Peyer's patch (tissue), 4 donors: Measurements from ENCODE around the gene CCDC149. TPM values are rescaled to one million over a fixed set of nuclear protein-coding genes. Genes with fewer than 3 reads are reported as not detected.

Experiments
- DNase-seq, 3 donors: peaks; one replicate each; pipeline ENCODE4 v3.0.0-alpha.2; 2017 to 2019
- H3K27ac ChIP-seq, 4 donors: fragments of 200-600 bp; sonication (generic); one replicate each; pipeline ENCODE4 v1.5.1; 2016 to 2019
- H3K27me3 ChIP-seq, 2 donors: fragments of 200-600 bp; sonication (generic); one replicate each; pipeline ENCODE4 v1.5.1; 2019
- H3K36me3 ChIP-seq, 3 donors: fragments of 200-600 bp; sonication (generic); one replicate each; pipeline ENCODE4 v1.5.1; 2016 to 2019
- H3K4me1 ChIP-seq, 4 donors: fragments of 200-600 bp; sonication (generic); one replicate each; pipeline ENCODE4 v1.5.1; 2016 to 2019
- H3K4me3 ChIP-seq, 4 donors: fragments of 200-600 bp; sonication (generic); 1 replicate in 3 of 4; 2 replicates in 1 of 4; pipeline ENCODE4 v1.5.1; 2016 to 2019; ENCODE audit warnings: mild to moderate bottlenecking in 1 of 4
- H3K9me3 ChIP-seq, 4 donors: fragments of 200-600 bp; sonication (generic); one replicate each; pipeline ENCODE4 v1.5.1; 2016 to 2019; ENCODE audit warnings: mild to moderate bottlenecking in 1 of 4
- CTCF ChIP-seq, 6 experiments: fragments of 450-650 bp in 4 of 6; fragments of 200-600 bp in 2 of 6; sonication (generic) in 1 of 6; IDR thresholded peaks; one replicate each; pipeline ENCODE4 v1.5.1; 2017 to 2019; ENCODE audit warnings: antibody characterized with exemption in 6 of 6, mild to moderate bottlenecking in 3 of 6, moderate library complexity in 1 of 6
- POLR2A ChIP-seq, 2 donors: fragments of 450-650 bp; IDR thresholded peaks; one replicate each; pipeline ENCODE4 v1.5.1; 2017; ENCODE audit warnings: antibody characterized with exemption in 2 of 2, mild to moderate bottlenecking in 2 of 2, moderate library complexity in 2 of 2
- total RNA-seq, 4 donors: library from RNA; depleted of rRNA; stranded (reverse); fragments of >200 nt; gene quantifications; one replicate each; pipeline ENCODE4 v1.1.0, GENCODE V29; 2016

CCDC149 gene
- total RNA-seq, 4 donors from 2014 or later = 4.2 to 32.2 (median 6.4) TPM

DNA sequence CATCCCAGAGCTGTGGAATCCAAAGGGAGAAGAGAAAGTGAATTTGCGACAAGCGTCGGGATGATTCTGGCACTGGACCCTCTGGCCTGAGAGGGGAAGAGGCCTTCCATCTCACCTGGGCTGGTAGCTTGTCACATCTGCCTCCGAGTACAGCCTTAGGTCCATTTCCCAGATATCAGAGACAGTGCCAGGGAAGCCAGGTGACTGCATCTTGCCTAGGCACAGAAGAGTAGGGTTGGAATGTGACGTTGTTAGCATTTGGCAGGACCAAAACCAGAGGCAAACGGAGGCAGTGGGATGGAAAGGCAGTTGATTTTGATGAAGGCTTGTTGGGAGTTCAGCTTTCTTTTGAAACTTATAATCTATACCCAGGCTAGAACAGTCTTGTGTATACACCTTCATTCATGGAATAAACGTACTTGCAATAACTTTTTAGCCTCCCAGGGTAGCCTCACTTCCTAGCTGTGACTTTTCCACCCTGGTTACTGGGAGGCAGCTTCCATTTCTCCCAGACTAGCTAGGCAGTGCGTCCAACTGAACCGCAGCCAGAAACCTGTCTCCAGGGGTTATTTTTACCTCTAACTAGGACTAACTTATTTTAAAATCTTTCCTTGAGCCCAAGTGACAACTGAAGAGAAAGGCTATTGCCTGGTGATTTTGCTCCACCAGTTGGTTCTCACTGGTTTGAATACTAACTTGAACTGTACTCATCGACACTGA, 111.5 kb downstream of the CCDC149 start:
- Histone ChIP-seq H3K36me3 (no peaks in the 10 kb centered on the region), H3K4me1 (peaks cover 0 to 8% (median 0%) of the 10 kb centered on the region in 4 donors), H3K9me3 (no peaks in the 10 kb centered on the region), H3K27me3 (no peaks in the 10 kb centered on the region), H3K4me3 (no peak overlapping the region), H3K27ac (no peak overlapping the region)
- no peak for DNase-seq
- TF ChIP-seq POLR2A (IDR thresholded peaks at IDR 0.05) = no peak
- no peak for TF ChIP-seq CTCF (IDR thresholded peaks at IDR 0.05)

DNA sequence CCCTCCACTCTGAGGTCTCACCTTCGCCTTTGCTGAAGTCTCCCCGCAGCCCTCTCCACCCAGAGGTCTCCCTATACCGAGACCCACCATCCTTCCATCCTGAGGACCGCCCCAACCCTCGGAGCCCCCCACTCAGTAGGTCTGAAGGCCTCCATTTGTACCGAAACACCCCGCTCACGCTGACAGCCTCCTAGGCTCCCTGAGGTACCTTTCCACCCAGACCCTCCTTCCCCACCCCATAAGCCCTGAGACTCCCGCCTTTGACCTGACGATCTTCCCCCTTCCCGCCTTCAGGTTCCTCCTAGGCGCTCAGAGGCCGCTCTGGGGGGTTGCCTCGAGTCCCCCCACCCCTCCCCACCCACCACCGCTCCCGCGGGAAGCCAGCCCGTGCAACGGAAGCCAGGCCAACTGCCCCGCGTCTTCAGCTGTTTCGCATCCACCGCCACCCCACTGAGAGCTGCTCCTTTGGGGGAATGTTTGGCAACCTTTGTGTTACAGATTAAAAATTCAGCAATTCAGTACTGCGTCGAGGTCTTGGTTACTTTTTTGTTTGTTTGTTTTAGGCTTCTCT, 112.4 kb downstream of the CCDC149 start:
- H3K9me3 ChIP-seq = no peaks in the 10 kb centered on the region
- TF ChIP-seq POLR2A (IDR thresholded peaks at IDR 0.05) = no peak
- TF ChIP-seq CTCF (IDR thresholded peaks at IDR 0.05) = no peak
- H3K27ac ChIP-seq = no peak overlapping the region
- H3K27me3 ChIP-seq = no peaks in the 10 kb centered on the region
- DNase-seq = no peak
- peak overlapping the region; percentile 10 to 46 (median 26) for H3K4me3 ChIP-seq
- peaks cover 0 to 14% (median 0%) of the 10 kb centered on the region in 4 donors for H3K4me1 ChIP-seq
- H3K36me3 ChIP-seq = no peaks in the 10 kb centered on the region

DNA sequence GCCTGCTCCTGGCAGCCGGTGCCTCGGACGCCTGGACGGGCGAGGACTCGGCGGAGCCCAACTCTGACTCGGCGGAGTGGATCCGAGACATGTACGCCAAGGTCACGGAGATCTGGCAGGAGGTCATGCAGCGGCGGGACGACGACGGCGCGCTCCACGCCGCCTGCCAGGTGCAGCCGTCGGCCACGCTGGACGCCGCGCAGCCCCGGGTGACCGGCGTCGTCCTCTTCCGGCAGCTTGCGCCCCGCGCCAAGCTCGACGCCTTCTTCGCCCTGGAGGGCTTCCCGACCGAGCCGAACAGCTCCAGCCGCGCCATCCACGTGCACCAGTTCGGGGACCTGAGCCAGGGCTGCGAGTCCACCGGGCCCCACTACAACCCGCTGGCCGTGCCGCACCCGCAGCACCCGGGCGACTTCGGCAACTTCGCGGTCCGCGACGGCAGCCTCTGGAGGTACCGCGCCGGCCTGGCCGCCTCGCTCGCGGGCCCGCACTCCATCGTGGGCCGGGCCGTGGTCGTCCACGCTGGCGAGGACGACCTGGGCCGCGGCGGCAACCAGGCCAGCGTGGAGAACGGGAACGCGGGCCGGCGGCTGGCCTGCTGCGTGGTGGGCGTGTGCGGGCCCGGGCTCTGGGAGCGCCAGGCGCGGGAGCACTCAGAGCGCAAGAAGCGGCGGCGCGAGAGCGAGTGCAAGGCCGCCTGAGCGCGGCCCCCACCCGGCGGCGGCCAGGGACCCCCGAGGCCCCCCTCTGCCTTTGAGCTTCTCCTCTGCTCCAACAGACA, 113.1 kb downstream of the CCDC149 start:
- H3K27ac ChIP-seq = no peak overlapping the region
- H3K4me1 ChIP-seq = peaks cover 0 to 14% (median 0%) of the 10 kb centered on the region in 4 donors
- TF ChIP-seq POLR2A (IDR thresholded peaks at IDR 0.05) (no peak), CTCF (IDR thresholded peaks at IDR 0.05) (no peak)
- no peaks in the 10 kb centered on the region for H3K9me3 ChIP-seq
- no peaks in the 10 kb centered on the region for H3K27me3 ChIP-seq
- no peak for DNase-seq
- peak overlapping the region; percentile 10 to 46 (median 26) for H3K4me3 ChIP-seq
- no peaks in the 10 kb centered on the region for H3K36me3 ChIP-seq

DNA sequence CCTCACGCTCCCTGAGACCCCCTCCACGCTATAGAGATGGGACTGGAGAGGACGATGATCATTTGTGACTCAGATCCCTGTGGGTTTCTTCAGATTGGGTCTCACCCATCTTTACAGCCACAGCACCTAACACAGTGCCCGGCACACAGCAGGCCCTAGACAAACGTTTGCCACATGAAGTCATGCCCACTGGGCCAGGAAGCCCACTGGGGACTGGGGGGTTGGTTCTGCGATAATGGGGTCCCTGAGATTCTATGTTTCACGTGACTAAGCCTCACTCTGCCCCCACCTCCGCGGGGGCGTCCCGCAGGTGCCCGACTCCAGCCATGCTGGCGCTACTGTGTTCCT, 113.7 kb downstream of the CCDC149 start:
- DNase-seq = no peak
- Histone ChIP-seq H3K27ac (no peak overlapping the region), H3K36me3 (no peaks in the 10 kb centered on the region), H3K27me3 (no peaks in the 10 kb centered on the region), H3K4me1 (peaks cover 0 to 14% (median 0%) of the 10 kb centered on the region in 4 donors), H3K4me3 (no peak overlapping the region), H3K9me3 (no peaks in the 10 kb centered on the region)
- TF ChIP-seq CTCF (IDR thresholded peaks at IDR 0.05) = no peak
- no peak for TF ChIP-seq POLR2A (IDR thresholded peaks at IDR 0.05)

DNA sequence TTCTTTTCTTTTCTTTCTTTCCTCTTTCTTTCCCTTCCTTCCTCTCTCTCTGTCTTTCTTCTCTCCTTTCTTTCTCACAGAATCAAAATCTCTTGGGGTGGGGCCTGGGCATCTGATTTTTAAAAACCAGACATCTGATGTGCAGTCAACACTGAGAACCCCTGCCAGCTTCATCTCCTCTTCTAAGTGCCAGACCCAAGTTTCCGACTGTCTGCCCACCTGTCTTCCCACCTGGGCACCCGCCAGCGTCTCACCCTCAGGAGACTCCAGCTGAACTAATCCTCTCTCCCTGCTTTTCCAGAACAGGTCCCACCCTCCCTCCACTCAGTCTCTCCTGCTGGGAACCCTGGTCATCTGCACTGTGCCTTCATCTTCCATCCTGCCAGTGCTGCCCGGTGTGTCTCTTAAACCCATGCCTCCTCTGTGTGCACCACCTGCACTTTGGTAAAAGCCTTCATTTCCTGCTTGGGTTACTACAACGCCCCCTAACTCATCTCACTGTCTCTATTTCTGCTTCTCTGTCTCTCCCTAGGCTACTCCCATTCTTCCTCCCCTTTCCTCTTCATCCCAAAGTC, 114.7 kb downstream of the CCDC149 start:
- Histone ChIP-seq H3K27me3 (no peaks in the 10 kb centered on the region), H3K27ac (no peak overlapping the region), H3K4me1 (peaks cover 0 to 14% (median 0%) of the 10 kb centered on the region in 4 donors), H3K9me3 (no peaks in the 10 kb centered on the region), H3K4me3 (no peak overlapping the region), H3K36me3 (no peaks in the 10 kb centered on the region)
- no peak for TF ChIP-seq POLR2A (IDR thresholded peaks at IDR 0.05)
- no peak for TF ChIP-seq CTCF (IDR thresholded peaks at IDR 0.05)
- DNase-seq = no peak
